ENCODE data around the gene ELANE.

Gene ELANE

DNA sequence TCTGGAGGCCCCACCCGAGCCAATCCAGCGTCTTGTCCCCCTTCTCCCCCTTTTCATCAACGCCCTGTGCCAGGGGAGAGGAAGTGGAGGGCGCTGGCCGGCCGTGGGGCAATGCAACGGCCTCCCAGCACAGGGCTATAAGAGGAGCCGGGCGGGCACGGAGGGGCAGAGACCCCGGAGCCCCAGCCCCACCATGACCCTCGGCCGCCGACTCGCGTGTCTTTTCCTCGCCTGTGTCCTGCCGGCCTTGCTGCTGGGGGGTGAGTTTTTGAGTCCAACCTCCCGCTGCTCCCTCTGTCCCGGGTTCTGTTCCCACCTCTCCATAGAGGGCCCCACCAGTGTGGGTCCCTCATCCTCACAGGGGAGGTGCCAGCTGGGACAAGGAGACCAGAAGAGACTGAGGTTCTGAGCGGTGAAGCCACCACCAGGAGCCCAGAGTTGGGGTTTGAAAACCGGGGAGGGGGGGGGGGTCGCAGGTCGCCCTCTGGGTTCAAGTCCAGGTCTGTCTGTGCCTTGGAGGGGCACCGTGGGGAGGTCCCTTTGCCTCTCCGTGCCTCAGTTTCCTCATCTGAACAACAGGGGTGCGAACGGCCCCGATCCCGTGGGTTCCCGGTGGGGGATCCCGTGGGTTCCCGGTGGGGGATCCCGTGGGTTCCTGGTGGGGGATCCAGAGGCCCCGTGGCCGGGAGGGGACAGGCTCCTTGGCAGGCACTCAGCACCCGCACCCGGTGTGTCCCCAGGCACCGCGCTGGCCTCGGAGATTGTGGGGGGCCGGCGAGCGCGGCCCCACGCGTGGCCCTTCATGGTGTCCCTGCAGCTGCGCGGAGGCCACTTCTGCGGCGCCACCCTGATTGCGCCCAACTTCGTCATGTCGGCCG, at the start of gene ELANE:
Gene ELANE (plus strand): TSS at position 168 of the 878 bp plus-strand sequence. CDS start 26 bp downstream, at position 194.
- no peak for DNase-seq
- no peak for ATAC-seq

- DNase-seq (no peak), ATAC-seq (no peak)
These were observed 49.5 kb upstream of the ELANE start for GRCh38 chr19:802498-803098.

DNA sequence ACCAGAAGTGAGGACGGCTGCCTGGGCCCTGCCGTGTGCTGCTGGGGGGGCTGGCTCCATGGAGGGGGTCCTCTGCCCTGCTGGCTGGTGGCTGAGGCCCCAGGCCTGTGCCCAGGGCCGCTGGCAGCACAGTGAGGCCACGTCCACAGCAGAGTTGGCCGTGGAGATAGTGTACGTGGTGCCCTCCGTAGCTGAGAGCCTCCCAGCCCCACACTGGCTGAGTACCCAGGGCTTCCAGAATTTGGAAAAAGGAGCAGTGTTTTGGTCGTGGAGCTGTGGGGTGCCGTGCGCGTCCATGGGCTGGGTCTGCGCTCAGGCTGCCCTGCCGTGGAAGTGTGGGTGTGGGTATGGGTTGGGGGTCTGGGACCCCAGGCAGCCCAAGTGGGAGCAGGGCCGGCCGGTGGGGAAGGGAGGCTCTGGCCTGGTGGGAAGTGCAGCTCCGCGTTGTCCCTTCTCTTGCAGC, 49.0 kb upstream of the ELANE start:
- DNase-seq (no peak), ATAC-seq (no peak)

DNA sequence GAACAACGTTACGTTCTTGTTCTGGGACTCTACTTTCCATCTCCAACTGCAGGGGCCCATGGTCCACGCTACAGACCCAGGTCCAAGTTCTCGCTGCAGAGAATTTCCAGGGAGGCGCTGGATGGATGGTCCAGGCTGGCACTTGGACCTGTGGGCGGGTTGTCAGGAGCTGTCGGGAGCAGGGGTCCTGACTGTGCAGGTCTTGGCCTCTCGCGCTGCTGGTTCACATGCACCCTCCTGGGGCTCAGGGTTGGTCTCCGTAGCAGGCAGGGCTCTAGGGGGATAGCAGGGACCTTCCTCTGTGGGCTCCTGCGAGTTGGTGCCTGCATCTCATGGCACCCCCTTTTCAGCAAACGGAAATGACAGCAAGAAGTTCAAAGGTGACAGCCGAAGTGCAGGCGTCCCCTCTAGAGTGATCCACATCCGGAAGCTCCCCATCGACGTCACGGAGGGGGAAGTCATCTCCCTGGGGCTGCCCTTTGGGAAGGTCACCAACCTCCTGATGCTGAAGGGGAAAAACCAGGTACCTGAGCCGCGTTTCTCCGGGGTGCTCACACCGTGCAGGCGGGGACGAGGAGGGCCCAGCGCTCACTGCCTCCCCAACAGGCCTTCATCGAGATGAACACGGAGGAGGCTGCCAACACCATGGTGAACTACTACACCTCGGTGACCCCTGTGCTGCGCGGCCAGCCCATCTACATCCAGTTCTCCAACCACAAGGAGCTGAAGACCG, 48.3 kb upstream of the ELANE start:
- DNase-seq = no peak

DNA sequence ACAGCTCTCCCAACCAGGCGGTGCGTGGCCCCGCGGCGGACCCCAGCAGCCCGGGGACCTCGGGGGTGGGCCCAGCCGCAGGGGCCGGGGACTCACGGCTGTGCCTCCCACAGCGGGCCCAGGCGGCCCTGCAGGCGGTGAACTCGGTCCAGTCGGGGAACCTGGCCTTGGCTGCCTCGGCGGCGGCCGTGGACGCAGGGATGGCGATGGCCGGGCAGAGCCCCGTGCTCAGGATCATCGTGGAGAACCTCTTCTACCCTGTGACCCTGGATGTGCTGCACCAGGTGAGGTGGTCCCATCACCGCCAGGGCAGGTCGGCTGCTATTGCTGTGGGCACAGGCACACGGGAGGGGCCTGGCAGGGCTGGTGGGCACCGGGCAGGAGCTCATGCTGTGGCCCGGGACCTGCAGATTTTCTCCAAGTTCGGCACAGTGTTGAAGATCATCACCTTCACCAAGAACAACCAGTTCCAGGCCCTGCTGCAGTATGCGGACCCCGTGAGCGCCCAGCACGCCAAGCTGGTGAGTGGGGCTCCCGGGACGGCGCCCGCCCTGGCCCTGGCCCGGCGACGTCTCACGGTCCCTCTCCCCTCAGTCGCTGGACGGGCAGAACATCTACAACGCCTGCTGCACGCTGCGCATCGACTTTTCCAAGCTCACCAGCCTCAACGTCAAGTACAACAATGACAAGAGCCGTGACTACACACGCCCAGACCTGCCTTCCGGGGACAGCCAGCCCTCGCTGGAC, 47.5 kb upstream of the ELANE start:
- DNase-seq = no peak
- ATAC-seq = no peak

More for the DNA sequence above, 48.3 kb upstream of the ELANE start:
- ATAC-seq = no peak

DNA sequence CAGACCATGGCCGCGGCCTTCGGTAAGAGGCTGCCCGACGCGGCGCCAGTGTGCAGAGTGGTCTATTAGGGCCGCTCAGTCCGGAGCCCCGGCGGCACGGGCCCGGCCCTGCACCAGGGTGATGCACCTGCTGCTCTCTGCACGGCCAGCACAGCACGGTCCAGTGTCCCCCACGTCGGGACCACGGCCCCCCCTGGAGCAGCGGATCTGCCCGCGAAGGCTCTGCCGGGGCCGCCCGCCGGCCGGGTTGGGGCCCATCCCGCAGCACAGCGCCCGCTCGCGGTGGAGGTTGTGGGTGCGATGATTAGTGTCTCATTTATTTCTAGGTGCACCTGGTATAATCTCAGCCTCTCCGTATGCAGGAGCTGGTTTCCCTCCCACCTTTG, 46.9 kb upstream of the ELANE start:
- DNase-seq (no peak), ATAC-seq (no peak)

DNA sequence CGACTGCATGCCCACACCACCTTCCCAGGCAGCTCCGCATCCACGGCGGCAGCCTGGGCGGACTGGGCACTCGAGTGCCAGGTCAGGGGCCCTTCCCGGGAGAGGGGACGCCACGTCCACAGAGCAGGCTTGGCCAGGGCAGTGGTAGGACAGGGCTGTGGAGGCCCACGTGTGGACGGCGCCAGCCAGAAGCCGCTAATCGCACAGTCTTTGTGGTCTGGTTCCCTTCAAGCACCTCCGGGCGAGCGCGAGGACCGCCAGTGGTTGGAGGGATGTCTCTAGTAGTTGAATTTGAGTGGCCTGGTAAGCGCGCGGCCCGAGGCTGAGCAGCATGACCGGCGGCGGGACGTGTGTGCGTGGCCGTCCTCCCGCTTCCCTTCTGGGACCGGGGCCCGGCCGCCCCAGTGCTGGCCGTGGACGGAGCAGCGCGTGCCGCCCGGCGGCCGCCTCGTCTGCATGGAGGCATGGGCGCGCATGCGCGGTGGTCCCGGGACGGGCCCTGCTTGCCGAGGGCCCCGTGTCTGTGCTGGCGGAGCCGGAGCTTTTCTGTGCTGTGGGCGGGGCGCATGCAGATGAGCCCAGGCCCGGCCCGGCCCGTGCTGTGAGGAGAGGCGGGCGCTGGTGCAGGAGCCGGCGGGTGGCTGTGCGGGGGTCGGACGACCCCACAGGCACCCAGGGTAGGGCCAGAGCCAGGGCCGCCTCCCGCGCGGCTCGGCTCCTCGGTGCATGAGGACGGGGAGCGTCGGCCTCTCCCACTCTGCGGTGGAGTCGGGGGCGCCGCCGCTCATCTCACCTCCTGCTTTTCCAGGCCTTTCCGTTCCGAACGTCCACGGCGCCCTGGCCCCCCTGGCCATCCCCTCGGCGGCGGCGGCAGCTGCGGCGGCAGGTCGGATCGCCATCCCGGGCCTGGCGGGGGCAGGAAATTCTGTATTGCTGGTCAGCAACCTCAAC, 46.2 kb upstream of the ELANE start:
- ATAC-seq (no peak), DNase-seq (no peak)

GRCh38 chr19:806815-807421, 45.2 kb upstream of the ELANE start:
- ATAC-seq (no peak), DNase-seq (no peak)

DNA sequence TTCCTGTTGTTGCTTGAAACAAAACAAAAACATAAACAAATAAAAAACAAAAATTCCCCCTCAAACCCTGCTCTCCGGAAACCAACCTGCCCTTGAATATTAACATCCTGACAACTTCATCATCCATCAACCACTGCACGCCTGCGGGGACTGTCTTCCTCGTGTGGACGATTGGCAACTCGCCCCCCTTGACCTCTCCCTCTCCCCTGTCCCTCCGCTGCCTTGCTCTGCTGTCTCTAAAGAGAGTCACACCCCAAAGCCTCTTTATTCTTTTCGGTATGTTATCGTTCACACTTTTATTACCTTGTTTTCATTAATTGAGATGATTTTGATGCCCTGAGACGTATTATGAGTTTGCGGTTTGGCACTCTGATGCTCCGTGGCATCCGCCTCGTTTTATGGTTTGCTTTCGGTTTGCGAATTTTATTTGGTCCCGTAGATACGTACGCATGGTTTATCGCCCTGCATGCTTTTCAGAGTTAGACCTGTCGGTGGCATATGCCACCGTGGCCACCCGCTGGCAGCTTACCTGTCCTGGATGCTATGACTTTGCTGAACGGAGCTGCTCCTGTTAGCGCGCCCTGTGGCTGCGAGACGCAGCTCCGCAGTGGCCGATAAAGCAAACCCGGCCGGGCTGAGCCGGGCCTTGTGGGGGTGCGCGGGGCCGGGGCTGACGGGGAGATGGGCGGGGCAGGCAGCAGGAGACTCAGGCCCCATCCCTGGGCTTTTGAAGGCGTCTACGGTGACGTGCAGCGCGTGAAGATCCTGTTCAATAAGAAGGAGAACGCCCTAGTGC, 44.3 kb upstream of the ELANE start:
- DNase-seq = no peak
- ATAC-seq = no peak

GRCh38 chr19:808423-808775, 43.7 kb upstream of the ELANE start:
- DNase-seq = no peak
- ATAC-seq = no peak

GRCh38 chr19:810077-810855, 41.8 kb upstream of the ELANE start:
- DNase-seq = no peak

GRCh38 chr19:810883-811489, 41.1 kb upstream of the ELANE start:
- no peak for ATAC-seq
- DNase-seq = no peak

More at GRCh38 chr19:810077-810855, 41.8 kb upstream of the ELANE start:
- ATAC-seq = no peak

- DNase-seq (no peak), ATAC-seq (no peak)
These were observed 40.5 kb upstream of the ELANE start for GRCh38 chr19:811506-812048.

- no peak for ATAC-seq
- no peak for DNase-seq
These were observed 39.9 kb upstream of the ELANE start for GRCh38 chr19:812049-812746.

DNA sequence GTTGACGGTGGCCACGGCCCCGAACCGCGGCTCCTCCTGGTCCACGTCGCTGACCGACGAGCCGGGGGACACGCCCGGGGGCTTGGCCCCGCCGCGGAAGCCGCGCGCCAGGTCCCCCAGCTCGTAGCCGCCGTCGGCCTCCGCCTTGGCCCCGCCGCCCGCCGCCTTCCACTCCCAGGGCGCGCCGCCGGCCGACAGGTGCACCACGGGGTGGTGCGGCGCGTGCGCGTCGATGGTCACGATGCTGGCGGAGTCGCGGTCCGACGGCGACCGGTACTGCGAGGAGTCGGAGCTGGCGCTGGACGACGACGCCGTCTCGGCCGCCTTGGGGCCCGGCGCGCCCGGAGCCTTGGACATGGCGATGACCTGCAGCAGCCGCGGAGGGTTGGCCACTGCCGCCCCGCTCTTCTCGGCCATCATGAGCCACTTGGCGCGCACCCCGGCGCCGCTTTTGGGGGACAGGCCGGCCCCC, 39.3 kb upstream of the ELANE start:
- ATAC-seq (peak; percentile 7), DNase-seq (no peak)

- DNase-seq = no peak
- peak; percentile 11 for ATAC-seq
These were observed 38.6 kb upstream of the ELANE start for GRCh38 chr19:813219-814151.

Measured in stimulated activated naive CD8-positive, alpha-beta T cell treated with anti-CD3 and anti-CD28 coated beads, Interleukin-15, Interleukin-2, amounts not matched to agents 100 U/mL and 50 U/mL, for 24 hours (primary cell).